HTERT RPE-1 (cell line): ENCODE results near the gene TRMT2A.

Experiments
- in situ Hi-C: fragments of 300-500 bp; cut with MboI; formaldehyde crosslinking; loops from 4 replicates; pipeline ENCODE4 v1.14.3; 2020; ENCODE audit warnings: low sequenced_read_pairs

Gene TRMT2A

DNA sequence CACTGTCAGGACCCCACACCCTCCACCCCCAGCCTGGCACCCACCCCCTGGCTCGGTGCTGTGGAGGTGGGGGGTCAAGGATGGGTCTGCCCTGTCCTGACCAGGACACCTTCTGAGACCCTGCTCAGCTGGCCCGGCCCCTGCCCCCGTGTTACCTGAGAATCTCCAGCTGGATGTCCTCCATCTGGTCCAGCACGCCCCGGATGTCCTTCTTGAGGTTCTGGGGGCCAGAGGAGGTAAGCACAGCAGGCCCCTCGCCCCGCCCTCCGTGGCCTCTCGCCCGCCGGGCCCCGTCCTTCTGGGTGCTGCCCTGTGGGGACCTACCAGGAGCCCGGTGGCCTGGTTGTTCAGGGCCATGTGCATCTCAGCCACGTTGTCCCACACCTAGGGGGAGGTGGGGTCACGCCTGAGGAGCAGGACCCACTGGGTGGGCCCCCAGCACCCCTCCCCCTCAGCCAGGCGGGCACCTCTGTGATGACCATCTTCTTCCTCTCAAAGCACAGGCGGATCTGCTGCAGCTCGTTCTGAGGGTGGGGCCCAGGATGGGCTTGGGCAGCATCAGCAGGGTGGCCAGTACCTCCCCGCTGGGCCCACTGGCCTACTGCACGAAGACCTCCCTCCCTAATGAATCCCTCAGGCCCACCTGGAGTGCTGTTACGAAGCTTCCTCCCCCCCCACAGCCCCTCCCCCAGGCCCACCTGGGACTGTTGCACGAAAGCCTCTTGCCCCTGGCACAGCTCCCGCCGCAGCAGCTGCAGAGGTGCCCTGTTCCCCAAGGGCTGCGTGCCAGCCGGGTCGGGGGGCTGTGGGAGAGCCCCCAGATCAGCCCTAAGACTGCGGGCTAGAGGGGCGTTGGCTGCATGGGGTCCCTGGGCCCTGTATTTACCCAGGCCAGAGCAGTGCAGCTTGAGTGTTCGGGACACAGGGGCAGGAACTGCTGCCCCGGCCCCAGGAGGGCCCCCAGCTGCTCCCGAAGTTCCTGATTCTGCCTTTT, 32.5 kb upstream of the TRMT2A start:
- in situ Hi-C loops = no loop called here

DNA sequence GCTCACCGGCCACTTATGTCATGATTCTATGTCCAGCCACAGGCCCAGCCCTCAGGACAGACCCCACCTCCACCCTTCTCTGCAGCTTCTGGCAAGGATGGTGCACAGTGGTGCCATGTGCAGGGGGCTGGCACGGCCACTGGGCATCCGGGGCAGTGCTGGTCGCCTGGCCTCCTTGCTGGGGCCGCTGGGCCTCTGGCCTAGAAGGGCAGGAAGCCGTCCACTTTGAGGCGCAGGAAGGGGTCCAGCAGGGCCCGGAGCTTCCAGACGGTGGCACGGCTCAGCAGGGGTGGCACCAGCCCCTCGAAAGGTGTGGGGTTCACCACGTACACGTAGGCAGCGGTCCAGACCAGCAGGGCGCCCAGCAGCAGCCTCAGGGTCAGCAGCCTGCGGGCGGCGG, 31.4 kb upstream of the TRMT2A start:
- in situ Hi-C loops = no loop called here

DNA sequence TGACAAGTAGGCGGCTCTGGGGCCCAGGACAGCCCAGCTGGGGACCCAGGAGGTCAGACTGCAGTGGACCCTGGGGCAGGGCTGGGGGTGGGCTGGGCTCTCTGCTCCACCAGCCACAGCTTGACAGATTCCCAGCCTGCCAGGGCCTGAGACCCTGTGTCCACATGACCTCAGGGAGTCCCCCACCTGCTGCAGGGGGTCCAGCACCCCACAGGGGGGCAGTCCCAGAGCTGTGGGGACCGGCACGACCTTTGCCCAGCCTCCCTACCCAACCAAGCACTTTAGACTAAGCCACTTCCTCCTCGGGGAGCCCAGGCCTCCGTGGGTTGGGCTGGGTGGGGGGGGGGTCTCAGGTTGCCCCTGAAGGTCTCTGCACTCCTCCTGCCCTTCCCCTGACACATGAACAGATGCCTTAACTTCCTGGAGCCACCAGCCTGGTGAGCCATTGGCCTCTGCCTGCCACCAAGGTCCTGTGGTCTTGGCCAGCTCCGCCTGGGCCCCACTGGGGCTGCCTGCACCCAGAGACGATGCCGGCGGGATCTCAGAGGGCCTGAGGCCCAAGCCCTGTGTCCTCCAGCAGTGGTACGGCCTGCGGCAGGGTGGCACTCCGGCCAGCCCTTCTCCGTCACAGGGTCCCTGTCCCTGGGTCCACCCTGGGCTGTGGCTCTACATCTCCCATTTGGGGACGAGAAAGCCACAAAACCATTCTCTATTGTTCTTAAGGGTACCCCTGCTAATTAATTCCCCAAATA, 30.4 kb upstream of the TRMT2A start:
- in situ Hi-C loops = no loop called here

DNA sequence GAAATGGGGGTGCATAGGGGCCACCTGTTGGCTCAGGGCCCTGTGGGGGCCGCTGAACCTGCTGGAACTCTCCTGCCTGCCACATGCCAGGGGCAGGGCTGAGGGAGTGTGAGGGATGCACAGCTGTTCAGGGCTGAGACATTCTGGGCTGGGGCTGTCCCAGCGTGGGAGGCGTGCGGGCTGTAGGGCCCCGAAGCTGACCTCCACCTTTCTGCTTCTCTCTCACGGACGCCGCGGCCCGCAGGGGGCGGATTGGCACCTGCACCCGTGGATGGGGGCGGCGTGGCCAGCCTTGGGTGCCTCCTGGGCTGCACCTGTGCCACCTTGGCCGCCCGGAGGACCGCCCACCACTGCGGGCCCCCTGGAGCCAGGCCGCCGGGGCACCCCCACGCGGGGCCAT, 29.8 kb upstream of the TRMT2A start:
- in situ Hi-C loops = no loop called here

DNA sequence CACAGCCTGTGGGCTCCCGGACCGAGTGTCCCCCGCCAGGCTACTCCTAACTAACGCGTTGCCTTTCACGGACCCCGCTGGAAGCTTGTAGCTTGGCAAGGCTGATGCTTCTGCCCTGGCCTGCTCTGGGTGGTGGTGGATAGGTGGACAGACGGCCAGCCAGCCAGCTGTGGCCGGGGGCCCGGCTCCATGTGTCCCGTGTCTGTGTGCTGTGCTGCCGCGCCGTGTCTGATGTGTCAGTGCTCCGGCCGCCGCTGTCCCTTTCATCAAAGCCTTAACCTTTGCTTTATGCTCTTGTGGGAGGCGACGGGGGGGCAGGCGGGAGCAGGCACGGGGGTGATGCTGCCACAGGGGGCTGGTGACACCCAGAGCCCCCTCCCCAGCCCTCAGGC, 28.8 kb upstream of the TRMT2A start:
- in situ Hi-C loops = no loop called here

DNA sequence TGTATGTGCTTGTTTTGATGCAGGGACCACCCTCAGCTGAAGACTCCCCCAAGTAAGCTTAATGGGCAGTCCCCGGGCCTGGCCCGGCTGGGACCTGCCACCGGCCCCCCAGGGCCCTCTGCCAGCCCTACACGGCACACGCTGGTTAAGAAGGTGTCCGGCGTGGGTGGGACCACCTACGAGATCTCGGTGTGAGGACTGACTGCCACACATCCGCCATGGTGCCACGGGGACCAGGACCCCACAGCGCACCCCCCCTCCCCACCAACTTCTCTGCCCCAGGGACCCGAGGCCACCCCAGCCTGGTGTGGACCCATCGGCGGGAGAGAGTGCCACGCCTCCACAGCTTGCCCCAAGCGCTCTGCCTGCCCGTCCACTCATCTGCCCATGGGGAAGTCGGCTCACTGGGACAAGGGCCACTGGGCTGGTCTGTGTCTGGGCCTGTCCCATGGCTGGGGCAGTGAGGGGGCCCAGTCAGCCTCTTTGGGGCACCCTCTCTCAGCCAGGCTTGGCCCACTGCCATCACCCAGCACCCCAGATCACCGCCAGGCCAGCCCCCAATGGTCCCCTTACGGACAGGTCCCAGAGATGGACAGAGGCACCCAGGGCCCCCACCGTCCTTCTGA, 28.3 kb upstream of the TRMT2A start:
- in situ Hi-C loops = no loop called here

DNA sequence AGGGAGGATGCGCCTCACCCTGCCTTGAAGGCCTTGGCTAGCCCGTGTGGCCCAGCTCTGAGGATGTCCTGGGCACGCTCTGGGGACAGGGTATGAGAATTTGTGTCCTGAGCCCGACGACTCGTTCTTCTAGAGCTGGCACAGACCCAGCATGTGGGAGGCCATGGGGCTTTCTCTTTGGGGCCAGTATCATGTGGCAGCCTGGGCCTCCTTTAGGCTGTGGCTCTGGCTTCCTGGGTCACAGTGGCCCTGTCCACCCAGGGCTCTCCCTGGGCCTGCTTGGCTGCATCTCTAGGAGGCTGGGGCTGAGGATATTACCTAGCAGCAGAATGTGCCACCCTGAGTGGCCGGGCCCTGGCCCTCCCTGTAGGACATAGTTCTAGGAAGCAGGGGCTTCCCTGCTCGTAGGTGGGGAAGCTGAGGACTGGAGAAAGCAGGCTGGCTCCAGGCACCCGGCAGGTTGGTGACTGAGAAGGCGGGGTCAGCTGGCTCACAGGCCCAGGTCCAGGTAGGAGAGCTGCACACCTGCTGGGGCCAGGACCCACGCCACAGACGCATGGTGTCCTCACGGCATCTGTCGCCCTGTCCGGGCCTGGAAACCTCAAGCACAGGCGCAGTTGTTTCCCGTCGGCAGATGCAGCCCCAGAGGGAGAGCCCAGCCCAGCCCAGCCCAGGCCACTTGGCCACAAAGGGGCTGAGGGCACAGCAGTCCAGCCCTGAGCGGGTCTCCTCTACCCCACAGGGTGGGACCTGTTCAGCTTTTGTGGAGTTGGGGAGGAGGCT, 27.0 kb upstream of the TRMT2A start:
- in situ Hi-C loops = no loop called here

DNA sequence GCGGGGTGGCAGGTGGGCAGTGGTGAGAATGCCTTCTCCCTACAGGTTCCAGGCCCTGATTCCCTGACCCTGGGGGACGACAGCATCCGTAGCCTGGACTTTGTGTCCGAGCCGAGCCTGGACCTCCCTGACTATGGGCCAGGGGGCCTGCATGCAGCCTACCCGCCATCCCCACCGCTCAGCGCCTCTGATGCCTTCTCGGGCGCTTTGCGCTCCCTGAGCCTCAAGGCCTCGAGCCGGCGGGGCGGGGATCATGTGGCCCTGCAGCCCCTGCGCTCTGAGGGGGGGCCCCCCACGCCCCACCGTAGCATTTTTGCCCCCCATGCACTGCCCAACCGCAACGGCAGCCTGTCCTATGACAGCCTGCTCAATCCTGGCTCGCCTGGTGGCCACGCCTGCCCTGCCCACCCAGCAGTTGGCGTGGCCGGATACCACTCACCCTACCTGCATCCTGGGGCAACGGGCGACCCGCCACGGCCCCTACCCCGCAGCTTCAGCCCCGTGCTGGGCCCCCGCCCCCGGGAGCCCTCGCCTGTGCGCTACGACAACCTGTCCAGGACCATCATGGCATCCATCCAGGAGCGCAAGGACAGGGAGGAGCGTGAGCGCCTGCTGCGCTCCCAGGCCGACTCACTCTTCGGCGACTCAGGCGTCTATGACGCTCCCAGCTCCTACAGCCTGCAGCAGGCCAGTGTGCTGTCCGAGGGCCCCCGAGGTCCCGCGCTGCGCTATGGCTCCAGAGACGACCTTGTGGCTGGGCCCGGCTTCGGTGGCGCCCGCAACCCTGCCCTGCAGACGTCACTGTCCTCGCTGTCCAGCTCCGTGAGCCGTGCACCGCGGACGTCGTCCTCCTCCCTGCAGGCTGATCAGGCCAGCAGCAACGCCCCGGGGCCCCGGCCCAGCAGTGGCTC, 25.9 kb upstream of the TRMT2A start:
- in situ Hi-C loops = no loop called here

DNA sequence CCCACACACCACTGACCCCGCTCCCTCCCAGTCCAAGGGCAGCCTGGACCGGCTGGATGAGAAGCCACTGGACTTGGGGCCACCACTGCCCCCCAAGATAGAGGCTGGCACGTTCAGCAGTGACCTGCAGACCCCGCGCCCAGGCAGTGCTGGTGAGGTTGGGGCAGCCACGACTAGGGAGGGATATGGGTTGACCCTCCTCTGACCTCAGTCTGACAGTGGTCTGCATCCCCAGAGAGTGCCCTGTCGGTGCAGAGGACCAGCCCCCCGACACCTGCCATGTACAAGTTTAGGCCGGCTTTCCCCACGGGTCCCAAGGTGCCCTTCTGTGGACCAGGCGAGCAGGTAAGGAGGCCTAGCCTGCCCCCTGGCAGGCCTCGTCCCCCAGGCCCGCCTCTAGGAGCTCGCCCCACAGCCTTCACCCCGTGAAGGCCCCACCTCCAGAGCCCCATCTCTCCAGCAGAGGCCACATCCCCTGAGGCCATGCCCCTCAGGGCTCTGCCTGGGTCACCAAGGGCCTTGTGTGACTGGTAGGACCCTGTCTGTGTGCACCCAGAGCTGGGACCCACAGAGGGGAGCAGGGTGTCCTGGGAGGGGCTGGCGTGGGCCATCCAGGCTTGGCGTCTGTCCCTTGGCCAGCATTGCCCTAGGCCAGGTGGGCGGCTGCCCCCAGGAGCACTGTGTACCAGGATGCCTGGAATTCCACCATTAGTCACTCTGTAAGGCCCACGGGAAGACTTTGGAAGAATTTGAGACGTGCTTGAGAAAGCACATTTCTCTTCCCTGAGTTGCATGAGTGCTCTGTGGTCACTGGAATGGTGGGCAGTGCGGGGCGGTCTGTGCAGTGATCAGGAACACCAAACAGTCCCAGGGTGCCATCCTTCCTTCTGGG, 24.4 kb upstream of the TRMT2A start:
- in situ Hi-C loops = no loop called here

DNA sequence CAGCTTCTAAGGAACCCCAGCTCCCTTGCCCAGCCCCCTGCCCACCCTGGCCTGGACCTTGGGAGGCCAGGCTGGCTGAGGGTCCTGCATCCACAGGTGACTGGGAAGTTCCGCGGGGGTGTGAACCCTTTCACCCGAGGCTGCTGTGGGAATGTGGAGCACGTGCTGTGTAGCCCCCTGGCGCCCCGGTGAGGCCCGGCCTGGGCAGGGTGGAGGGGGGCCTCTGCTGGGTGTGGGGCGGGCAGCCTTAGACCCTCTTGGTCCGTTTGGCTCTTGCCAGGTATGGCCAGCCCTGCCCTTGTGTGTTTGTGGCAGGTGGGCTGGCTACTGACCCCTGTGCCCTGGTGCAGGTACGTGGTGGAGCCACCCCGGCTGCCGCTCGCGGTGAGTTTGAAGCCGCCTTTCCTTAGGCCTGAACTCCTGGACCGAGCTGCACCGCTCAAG, 23.5 kb upstream of the TRMT2A start:
- in situ Hi-C loops = no loop called here

DNA sequence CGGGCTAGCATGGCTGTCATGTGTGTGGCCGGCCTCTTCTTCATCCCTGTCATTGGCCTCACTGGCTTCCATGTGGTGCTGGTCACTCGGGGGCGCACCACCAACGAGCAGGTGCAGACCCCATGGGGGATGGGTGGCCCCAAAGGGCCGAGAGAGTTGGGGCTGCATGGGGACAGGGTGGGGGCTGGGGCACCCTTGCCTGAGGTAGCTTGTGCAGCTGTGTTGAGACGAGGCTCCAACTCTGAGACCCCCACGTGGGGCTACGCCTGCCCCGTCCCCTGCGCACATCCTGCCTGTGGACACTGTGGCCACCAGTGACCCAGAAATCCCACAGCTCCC, 23.1 kb upstream of the TRMT2A start:
- in situ Hi-C loops = no loop called here

DNA sequence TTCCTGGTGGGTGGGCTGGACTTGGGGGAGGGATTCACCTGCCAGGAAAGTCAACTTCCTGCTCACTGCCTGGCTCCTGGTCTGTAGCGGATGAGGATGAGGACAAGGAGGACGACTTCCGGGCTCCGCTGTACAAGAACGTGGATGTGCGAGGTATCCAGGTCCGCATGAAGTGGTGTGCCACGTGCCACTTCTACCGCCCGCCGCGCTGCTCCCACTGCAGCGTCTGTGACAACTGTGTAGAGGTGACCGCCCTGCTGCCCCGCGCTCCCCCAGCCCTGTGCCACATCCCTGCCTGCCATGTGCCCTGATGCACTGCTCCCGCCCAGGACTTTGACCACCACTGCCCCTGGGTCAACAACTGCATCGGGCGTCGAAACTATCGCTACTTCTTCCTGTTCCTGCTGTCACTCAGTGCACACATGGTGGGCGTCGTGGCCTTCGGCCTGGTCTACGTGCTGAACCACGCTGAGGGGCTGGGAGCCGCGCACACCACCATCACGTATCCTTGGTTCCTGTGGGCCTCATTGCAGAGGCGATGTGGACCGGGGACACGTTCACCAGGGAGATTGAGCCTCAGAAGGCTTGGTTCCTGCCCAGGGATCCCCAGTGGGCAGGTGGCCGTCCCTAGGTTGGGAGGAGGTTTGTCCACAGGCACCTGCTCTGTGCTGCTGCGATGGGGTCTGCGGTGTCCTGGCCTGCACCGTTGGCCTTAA, 22.5 kb upstream of the TRMT2A start:
- in situ Hi-C loops = no loop called here

DNA sequence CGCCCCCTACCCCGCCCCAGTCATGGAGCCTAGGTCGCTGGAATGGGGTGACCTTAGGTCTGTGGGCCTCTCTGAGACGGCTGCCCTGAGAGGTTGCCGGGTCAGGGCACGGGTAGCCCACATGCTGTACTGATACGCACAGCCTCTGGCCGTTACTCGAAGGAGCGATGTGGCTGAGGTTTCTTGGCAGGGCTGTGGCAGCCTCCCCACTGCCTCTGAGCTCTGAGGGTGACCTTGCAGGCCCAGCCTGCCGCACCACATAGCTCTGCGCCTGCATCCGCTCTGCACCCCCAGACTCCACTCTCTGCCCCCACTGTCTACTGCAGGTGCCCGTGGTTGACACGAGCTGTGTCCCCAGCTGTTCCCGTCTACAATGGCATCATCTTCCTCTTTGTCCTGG, 21.8 kb upstream of the TRMT2A start:
- in situ Hi-C loops = no loop called here

DNA sequence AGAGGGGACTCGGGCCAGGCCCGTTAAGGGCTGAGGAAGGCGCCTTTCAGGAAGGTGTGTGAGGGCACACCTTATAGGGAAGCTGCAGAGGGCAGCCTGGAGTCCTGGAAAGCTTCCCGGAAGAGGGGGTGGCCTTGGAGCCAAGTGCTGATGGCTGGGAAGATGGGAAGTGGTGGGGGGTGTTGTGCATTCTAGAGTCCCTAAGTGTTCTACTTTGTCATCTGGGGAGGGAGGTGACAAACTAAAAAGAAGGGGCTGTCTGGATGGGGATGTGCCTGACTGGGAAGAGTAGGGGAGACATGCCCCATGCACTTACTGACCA, 21.4 kb upstream of the TRMT2A start:
- in situ Hi-C loops = no loop called here

DNA sequence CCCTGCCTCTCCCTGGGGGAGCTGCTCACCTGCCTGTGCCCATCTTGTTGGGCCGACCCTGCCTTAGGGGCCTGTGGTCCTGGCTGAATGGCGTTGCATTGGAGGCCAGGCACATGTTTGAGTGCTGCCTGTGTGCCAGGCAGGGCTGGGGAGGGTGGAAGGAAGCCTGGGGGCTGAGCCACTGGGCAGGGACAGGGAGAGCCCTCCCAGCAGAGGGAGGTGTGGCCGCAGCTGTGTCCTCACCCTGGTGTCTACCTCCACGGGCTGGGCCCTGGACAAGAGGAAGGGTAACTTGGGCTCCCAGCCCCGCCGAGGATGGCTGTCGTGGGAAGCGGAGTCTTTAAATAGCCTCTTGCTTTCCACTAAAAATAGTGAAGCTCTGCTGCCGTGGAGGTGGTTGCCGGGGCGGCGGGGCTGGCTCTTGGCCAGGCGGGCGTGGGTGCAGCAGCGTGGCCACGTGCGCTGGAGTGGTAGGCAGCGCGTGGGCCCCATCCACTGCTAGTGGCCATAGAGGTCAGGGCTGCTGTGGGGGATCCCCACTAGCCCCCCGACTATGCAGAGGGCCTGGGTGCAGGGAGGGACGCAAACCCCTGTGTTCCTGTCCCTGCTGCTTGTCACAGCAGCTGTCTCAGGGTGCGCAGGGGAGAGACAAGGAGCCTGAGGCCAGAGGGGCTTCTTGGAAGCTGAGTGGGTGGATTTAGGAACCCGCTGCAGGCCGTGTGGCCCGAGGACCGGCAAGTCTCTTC, 20.8 kb upstream of the TRMT2A start:
- in situ Hi-C loops = no loop called here

DNA sequence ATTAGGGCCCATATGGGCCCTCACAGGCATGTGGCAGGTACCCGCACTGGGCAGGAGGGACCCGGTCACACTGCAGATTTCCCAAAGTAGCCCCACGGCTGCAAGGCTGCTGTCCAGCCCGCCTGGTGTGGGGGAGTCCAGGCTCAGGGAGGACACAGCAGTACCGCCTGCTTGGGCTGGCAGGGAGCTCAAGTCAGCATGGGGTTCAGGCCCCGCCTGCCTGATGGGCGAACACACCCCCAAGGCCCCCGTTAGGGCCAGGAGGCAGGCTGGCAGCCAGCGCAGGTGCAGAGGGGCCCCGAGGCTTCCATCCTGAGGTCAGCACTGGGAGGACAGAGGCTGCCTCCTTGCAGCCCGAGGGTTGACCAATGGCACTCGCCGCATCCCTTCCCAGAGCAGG, 20.1 kb upstream of the TRMT2A start:
- in situ Hi-C loops = no loop called here

DNA sequence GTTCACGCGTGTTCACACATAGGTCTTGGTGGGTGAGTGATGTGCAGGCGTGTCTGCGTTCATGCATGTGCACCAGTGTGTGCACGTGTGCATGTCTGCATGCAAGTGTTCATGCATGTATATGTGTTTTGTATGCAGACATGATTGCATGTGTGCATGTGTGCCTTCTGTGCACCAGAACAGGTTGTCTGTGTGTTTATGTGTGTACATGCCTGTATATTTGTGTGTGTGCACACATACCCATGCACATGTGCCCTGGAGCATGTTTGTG, 19.5 kb upstream of the TRMT2A start:
- in situ Hi-C loops = no loop called here
